LNCaP clone FGC (cell line): ENCODE results near the gene KRT32.
A peak's percentile ranks its signal among the peaks of the same experiment; 100 is the strongest.

Experiments used
- DNase-seq: peaks from one replicate; pipeline ENCODE4 v3.0.0-alpha.2; 2011; ENCODE audit warnings: low read depth
- H3K4me3 ChIP-seq: 2 replicates; pipeline ENCODE4 v1.5.1; 2011; ENCODE audit warnings: mild to moderate bottlenecking, low read depth, low read length, control low read depth
- CTCF ChIP-seq: IDR thresholded peaks from 2 replicates; pipeline ENCODE4 v1.5.1; 2012; ENCODE audit warnings: mild to moderate bottlenecking; ENCODE audit not compliant: control insufficient read depth, insufficient read depth; ENCODE audit errors: extremely low read depth

KRT32 gene

GRCh38 chr17:41484920-41485904, 18.0 kb upstream of the KRT32 start:
- DNase-seq: no peak
- H3K4me3 ChIP-seq: no peak overlapping the region
- TF ChIP-seq CTCF: no peak

GRCh38 chr17:41483991-41484826, 17.0 kb upstream of the KRT32 start:
- no peak for TF ChIP-seq CTCF

GRCh38 chr17:41483531-41483930, 16.3 kb upstream of the KRT32 start:
- DNase-seq: no peak
- H3K4me3 ChIP-seq: no peak overlapping the region
- TF ChIP-seq CTCF: no peak

More at GRCh38 chr17:41483991-41484826, 17.0 kb upstream of the KRT32 start:
- peak; percentile 33 for DNase-seq
- H3K4me3 ChIP-seq: no peak overlapping the region

DNA sequence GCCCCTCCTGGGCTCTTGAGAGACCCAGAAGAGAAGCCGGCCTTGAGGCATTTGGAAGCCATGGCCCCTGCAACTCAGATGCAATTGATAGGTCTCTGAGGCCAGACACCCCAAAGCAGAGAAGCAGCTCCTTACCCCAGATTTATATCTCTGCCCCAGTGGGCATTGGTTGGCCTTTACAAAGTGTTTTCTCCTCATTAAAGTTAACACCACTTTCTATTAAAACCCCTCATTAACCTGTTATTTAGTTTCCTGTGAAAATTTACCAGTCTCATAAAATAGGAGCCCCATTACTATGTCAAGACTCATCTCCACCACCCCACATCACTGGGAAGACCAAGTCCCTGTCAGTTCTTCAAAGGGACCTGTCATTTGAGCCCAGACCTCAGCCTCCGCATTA, 13.8 kb upstream of the KRT32 start, which contains the start of gene KRT35:
TSS of gene KRT35 (minus strand) at position 116 of the 400 bp plus-strand sequence. CDS start at position 62, 54 bp downstream.
- H3K4me3 ChIP-seq: no peak within 1 kb of the TSS
- TF ChIP-seq CTCF: no peak
- DNase-seq: no peak

DNA sequence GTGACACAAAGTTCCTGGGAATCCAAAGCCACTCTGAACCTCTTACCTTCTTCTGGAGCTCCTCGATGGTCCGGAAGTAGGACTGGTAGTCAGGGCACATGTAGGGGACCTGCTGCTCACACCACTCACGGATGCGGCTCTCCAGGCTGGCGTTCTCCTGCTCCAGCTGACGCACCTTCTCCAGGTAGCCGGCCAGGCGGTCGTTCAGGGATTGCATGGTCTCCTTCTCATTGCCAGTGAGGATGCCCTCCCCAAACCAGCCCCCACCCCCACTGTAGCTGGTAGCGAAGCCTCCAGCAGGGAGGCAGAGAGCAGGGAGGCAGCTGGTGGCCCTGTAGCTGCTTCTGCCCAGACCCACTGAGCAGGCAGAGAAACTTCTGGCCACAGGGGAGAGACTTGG, 13.4 kb upstream of the KRT32 start:
- no peak overlapping the region for H3K4me3 ChIP-seq
- TF ChIP-seq CTCF: no peak

DNA sequence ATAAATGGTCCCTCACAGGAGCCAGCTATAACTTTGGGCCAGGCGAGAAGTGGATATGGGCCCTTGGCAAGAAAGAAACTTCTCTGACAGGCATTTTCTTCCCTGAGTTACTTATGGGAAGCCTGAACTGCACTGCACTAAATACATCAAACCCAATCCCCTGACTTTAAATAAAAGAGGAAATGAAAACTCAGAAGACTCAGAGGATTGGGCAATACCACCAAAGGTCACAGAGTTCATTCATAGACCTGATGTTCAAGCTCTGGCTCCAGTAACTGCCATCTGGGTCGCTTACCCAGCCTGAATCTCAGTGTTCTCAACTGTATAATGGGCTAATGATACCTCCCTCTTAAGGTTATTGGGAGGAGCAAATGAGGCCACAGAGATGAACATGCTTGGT, 12.9 kb upstream of the KRT32 start:
- H3K4me3 ChIP-seq: no peak overlapping the region
- DNase-seq: no peak
- no peak for TF ChIP-seq CTCF

More for the DNA sequence above, 13.4 kb upstream of the KRT32 start:
- DNase-seq: no peak
